Stimulated activated memory B cell treated with anti-CD40 and anti-IgM and Interleukin-4, amounts not matched to agents 10 μg/mL and 1 μg/mL and 100 μg/mL, for 72 hours (primary cell): ENCODE results near the gene KIRREL3.

Experiments
- ATAC-seq: fragments of 150-1000 bp; cut with Tn5 transposase; 2 replicates; pipeline ENCODE4 v1.10.0; 2021
- H3K27ac Mint-ChIP-seq: one replicate; pipeline ENCODE4 v1.8.0; 2022; ENCODE audit warnings: mild to moderate bottlenecking, mixed read lengths
- H3K27me3 Mint-ChIP-seq: one replicate; pipeline ENCODE4 v1.8.0; 2022; ENCODE audit warnings: mixed read lengths
- H3K36me3 Mint-ChIP-seq: one replicate; pipeline ENCODE4 v1.8.0; 2022; ENCODE audit warnings: mixed read lengths
- H3K4me1 Mint-ChIP-seq: one replicate; pipeline ENCODE4 v1.8.0; 2022; ENCODE audit warnings: mixed read lengths
- H3K4me3 Mint-ChIP-seq: one replicate; pipeline ENCODE4 v1.8.0; 2022; ENCODE audit warnings: mild to moderate bottlenecking, moderate library complexity, mixed read lengths
- H3K9me3 Mint-ChIP-seq: one replicate; pipeline ENCODE4 v1.8.0; 2022; ENCODE audit warnings: mixed read lengths

KIRREL3 gene

DNA sequence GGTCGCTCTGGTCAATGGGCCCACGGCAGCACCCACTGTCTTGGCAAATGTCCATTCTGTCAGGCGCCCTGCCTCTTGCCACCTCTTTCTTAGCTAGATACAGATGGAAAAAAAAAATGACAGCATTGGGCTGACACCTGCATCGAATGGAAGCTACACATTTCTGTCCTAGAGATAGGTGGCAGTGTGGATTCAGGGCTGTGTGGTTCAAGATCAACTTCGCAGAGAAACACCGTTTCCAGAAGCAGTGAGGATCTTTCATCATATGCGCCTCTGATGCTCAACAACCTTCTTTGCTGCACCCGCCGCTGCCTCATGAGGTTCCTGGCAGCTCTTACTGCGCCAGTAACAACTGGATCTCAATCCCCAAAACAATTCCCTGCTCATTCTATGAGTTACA lies 236.3 kb downstream of the KIRREL3 start:
- Mint-ChIP-seq H3K4me1 (no peaks in the 10 kb centered on the region), H3K9me3 (peaks cover 5% of the 10 kb centered on the region), H3K36me3 (no peaks in the 10 kb centered on the region), H3K27ac (no peak overlapping the region), H3K4me3 (no peak overlapping the region), H3K27me3 (no peaks in the 10 kb centered on the region)
- ATAC-seq, result no peak

GRCh38 chr11:126756855-126757254 lies 243.7 kb downstream of the KIRREL3 start:
- Mint-ChIP-seq H3K27ac (no peak overlapping the region), H3K4me3 (no peak overlapping the region), H3K4me1 (no peaks in the 10 kb centered on the region), H3K36me3 (no peaks in the 10 kb centered on the region), H3K27me3 (peaks cover 9% of the 10 kb centered on the region), H3K9me3 (no peaks in the 10 kb centered on the region)
- ATAC-seq, result no peak

DNA sequence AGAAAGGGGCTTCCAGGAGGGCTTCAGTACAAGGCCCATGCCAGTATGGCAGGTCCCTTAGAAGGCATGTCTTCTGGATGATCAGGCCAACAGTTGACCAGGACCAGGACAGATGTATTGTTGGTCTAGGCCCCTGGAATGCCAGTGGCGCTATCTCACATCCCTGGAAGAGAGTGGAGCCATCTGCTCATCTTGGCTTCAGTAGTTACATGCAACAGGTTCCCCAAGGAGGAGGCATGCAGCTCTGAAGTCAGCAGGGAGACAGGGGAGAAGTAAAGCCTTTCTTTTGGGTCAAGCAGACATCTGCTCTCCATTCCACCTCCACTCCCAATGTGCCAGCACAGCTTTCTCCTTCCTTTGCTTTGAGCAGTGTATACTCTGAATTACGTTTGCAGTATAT lies 244.1 kb downstream of the KIRREL3 start:
- Mint-ChIP-seq H3K4me3 (no peak overlapping the region), H3K27me3 (peaks cover 9% of the 10 kb centered on the region), H3K27ac (no peak overlapping the region), H3K4me1 (no peaks in the 10 kb centered on the region), H3K9me3 (no peaks in the 10 kb centered on the region), H3K36me3 (no peaks in the 10 kb centered on the region)
- ATAC-seq, result peak; percentile 8

GRCh38 chr11:126755526-126755925 lies 245.0 kb downstream of the KIRREL3 start:
- no peaks in the 10 kb centered on the region for H3K36me3 Mint-ChIP-seq
- H3K27me3 Mint-ChIP-seq, result peaks cover 9% of the 10 kb centered on the region
- H3K4me1 Mint-ChIP-seq, result no peaks in the 10 kb centered on the region
- no peak overlapping the region for H3K4me3 Mint-ChIP-seq
- ATAC-seq, result no peak
- no peak overlapping the region for H3K27ac Mint-ChIP-seq
- H3K9me3 Mint-ChIP-seq, result no peaks in the 10 kb centered on the region

DNA sequence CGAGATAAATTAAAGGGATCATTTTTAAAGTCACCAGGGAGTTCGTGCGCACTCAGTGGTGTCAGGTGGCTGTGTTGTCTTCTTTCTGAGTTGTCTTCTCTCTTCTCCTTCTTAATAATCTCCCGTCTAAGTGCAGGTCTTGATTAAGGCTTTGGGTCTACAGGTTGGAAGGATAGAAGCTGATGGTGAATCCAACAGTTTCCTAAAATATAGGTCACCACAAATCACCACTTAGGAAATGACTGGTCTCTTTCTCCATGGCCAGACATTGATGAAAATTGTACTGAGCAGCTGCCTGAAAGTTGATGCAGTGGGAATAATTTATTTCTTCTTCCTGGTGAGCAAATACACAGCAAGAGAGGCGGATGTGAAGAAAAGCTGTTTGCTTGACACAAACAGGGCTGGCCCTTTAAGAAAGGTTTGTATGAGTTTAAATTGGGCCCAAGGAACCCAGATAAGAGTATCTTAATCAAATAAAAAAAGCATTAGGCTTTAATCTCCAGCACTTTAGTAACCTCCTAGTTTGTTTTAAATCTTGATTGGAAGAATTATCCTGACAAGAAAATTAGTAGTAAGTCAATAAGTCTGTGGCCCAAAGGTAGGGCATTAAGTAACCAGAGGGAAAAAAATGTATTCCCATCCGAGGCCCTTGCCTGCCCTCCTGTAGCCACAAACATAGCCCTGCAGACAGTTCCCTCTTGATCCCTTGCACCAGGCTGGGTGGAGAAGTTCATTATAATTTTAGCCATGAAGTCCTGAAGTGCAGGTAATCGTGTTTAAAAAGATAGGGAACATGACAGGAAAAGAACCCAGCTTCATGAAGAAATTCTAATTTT lies 245.8 kb downstream of the KIRREL3 start:
- H3K9me3 Mint-ChIP-seq, result no peaks in the 10 kb centered on the region
- no peak overlapping the region for H3K4me3 Mint-ChIP-seq
- no peaks in the 10 kb centered on the region for H3K4me1 Mint-ChIP-seq
- ATAC-seq, result no peak
- H3K36me3 Mint-ChIP-seq, result no peaks in the 10 kb centered on the region
- peaks cover 9% of the 10 kb centered on the region for H3K27me3 Mint-ChIP-seq
- no peak overlapping the region for H3K27ac Mint-ChIP-seq

- no peak for ATAC-seq
- peaks cover 9% of the 10 kb centered on the region for H3K27me3 Mint-ChIP-seq
- no peak overlapping the region for H3K27ac Mint-ChIP-seq
- H3K4me1 Mint-ChIP-seq, result no peaks in the 10 kb centered on the region
- no peaks in the 10 kb centered on the region for H3K9me3 Mint-ChIP-seq
- no peak overlapping the region for H3K4me3 Mint-ChIP-seq
- H3K36me3 Mint-ChIP-seq, result no peaks in the 10 kb centered on the region
Measured at GRCh38 chr11:126753990-126754389, 246.6 kb downstream of the KIRREL3 start.

- no peaks in the 10 kb centered on the region for H3K36me3 Mint-ChIP-seq
- H3K27me3 Mint-ChIP-seq, result peaks cover 9% of the 10 kb centered on the region
- no peaks in the 10 kb centered on the region for H3K9me3 Mint-ChIP-seq
- no peak overlapping the region for H3K27ac Mint-ChIP-seq
- no peak overlapping the region for H3K4me3 Mint-ChIP-seq
- no peaks in the 10 kb centered on the region for H3K4me1 Mint-ChIP-seq
- no peak for ATAC-seq
Measured at GRCh38 chr11:126751242-126751641, 249.3 kb downstream of the KIRREL3 start.

- no peak for ATAC-seq
- H3K9me3 Mint-ChIP-seq, result no peaks in the 10 kb centered on the region
- H3K27me3 Mint-ChIP-seq, result no peaks in the 10 kb centered on the region
- no peaks in the 10 kb centered on the region for H3K4me1 Mint-ChIP-seq
- no peak overlapping the region for H3K27ac Mint-ChIP-seq
- no peak overlapping the region for H3K4me3 Mint-ChIP-seq
- no peaks in the 10 kb centered on the region for H3K36me3 Mint-ChIP-seq
Measured at GRCh38 chr11:126748793-126749192, 251.8 kb downstream of the KIRREL3 start.

GRCh38 chr11:126748100-126748791 lies 252.3 kb downstream of the KIRREL3 start:
- H3K9me3 Mint-ChIP-seq, result no peaks in the 10 kb centered on the region
- ATAC-seq, result no peak

DNA sequence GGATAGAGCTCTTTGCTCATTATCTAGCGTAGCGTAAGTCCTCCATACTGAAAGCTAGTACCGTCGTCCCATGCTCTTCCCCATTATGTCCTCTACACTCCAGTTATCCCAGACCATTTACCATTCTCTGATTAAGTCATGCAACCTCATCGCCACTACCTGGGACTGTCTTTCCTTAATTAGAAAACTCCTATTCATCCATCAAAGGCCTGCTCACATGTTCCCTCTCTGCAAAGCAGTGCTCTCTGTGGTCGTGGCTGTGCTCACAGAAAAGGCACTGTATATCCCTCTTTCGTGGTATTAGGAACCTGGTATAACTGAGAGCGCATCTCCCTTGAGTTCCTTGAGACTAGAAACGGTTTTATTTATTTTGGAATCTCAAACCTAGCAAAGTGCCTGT lies 253.3 kb downstream of the KIRREL3 start:
- H3K36me3 Mint-ChIP-seq, result no peaks in the 10 kb centered on the region
- no peak overlapping the region for H3K27ac Mint-ChIP-seq
- no peaks in the 10 kb centered on the region for H3K9me3 Mint-ChIP-seq
- H3K4me1 Mint-ChIP-seq, result no peaks in the 10 kb centered on the region
- no peaks in the 10 kb centered on the region for H3K27me3 Mint-ChIP-seq
- ATAC-seq, result no peak
- H3K4me3 Mint-ChIP-seq, result no peak overlapping the region

More at GRCh38 chr11:126748100-126748791, 252.3 kb downstream of the KIRREL3 start:
- Mint-ChIP-seq H3K4me3 (no peak overlapping the region), H3K27me3 (no peaks in the 10 kb centered on the region), H3K4me1 (no peaks in the 10 kb centered on the region), H3K27ac (no peak overlapping the region), H3K36me3 (no peaks in the 10 kb centered on the region)

DNA sequence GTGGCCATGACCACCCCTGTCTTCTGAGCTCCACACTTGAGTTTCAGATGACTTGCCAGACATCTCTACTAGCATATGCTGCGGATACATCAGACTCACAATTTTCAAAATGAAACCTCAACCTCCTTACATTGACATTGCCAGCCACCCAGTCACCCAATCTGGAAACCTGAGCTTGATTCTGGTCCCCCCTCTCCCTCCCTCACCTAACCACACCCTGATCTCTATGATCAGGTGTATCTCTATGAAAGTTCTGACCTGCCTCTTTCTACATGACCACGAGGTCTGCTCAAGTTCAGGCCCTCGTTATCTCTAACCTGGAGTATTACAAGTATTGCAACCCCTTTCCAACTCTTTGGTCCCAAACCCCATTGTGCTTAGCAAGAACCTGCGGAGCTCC lies 254.1 kb downstream of the KIRREL3 start:
- H3K4me3 Mint-ChIP-seq, result no peak overlapping the region
- H3K27ac Mint-ChIP-seq, result no peak overlapping the region

DNA sequence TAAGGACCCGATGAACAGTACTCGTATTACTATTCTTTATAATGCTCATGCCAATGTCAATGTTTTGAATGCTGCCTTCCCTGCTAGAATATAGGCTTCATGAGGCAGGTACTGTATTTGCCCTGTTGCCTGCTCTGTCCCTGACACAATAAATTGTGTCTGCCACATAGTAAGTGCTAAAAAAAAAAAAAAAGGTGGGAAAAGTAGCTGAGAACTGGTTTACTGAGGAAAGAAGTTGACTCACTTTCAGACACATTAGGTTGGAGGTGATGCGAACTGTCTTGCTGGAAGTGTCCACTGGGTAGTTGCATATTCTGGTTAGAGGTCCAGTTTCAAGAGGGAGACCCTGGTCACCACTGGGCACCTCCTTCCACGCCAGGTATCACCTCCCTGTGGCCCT lies 255.9 kb downstream of the KIRREL3 start:
- H3K27me3 Mint-ChIP-seq, result no peaks in the 10 kb centered on the region
- no peak for ATAC-seq
- no peaks in the 10 kb centered on the region for H3K36me3 Mint-ChIP-seq
- no peak overlapping the region for H3K27ac Mint-ChIP-seq
- no peak overlapping the region for H3K4me3 Mint-ChIP-seq
- no peaks in the 10 kb centered on the region for H3K4me1 Mint-ChIP-seq
- H3K9me3 Mint-ChIP-seq, result no peaks in the 10 kb centered on the region

More for the DNA sequence above, 254.1 kb downstream of the KIRREL3 start:
- H3K27me3 Mint-ChIP-seq, result no peaks in the 10 kb centered on the region
- no peaks in the 10 kb centered on the region for H3K9me3 Mint-ChIP-seq
- H3K4me1 Mint-ChIP-seq, result no peaks in the 10 kb centered on the region
- no peak for ATAC-seq
- no peaks in the 10 kb centered on the region for H3K36me3 Mint-ChIP-seq

DNA sequence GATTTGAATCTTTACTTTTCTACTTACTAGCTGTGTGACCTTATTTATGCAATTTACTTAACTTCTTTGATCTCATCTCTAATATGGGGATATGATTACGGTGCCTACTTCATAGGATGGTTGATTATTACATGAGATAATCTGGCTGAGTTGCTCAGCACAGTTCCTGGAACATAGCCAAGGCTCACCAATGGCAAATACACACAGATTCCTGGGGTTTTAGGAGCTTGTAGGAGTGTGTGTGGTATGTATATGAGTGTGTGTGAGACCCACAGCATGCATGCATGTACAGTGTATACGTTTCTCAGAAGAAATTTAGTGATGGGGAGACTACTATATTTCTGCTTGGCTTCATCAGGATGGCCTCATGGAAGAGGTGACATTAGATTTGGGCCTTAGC lies 256.9 kb downstream of the KIRREL3 start:
- H3K27me3 Mint-ChIP-seq, result no peaks in the 10 kb centered on the region
- no peak for ATAC-seq
- H3K9me3 Mint-ChIP-seq, result no peaks in the 10 kb centered on the region
- H3K27ac Mint-ChIP-seq, result no peak overlapping the region
- H3K4me3 Mint-ChIP-seq, result no peak overlapping the region
- no peaks in the 10 kb centered on the region for H3K4me1 Mint-ChIP-seq
- no peaks in the 10 kb centered on the region for H3K36me3 Mint-ChIP-seq

DNA sequence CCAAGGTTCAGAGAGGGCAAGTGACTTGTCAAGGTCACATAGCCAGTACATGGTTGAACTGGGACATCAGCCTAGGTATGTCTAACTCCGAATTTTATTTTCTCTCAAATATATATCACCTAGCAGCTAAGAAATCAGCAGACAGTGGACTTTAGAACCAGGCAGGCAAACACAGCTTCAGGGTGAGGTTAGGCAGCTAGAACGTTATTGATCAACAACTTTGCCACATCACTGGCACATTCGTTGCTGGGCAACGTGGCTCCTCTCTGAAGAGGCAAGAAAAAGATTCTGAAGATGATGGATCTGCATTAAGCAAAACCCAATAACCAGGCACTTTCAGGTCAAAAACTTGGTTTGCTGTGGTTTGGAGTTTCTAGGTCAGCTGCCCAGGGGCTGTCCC lies 258.0 kb downstream of the KIRREL3 start:
- ATAC-seq, result no peak
- H3K36me3 Mint-ChIP-seq, result no peaks in the 10 kb centered on the region
- H3K9me3 Mint-ChIP-seq, result no peaks in the 10 kb centered on the region

GRCh38 chr11:126740846-126741245 lies 259.7 kb downstream of the KIRREL3 start:
- Mint-ChIP-seq H3K4me1 (no peaks in the 10 kb centered on the region), H3K9me3 (no peaks in the 10 kb centered on the region), H3K27ac (no peak overlapping the region)

More for the DNA sequence above, 258.0 kb downstream of the KIRREL3 start:
- no peak overlapping the region for H3K27ac Mint-ChIP-seq
- H3K27me3 Mint-ChIP-seq, result no peaks in the 10 kb centered on the region
- no peaks in the 10 kb centered on the region for H3K4me1 Mint-ChIP-seq
- no peak overlapping the region for H3K4me3 Mint-ChIP-seq

More at GRCh38 chr11:126740846-126741245, 259.7 kb downstream of the KIRREL3 start:
- H3K27me3 Mint-ChIP-seq, result no peaks in the 10 kb centered on the region
- H3K36me3 Mint-ChIP-seq, result no peaks in the 10 kb centered on the region
- ATAC-seq, result no peak
- no peak overlapping the region for H3K4me3 Mint-ChIP-seq
